AG10803 (cell line): ENCODE measurements around the gene NPW.

Experiments
- DNase-seq: peaks from one replicate; pipeline ENCODE4 v3.0.0; 2010; ENCODE audit warnings: low read depth
- H3K4me3 ChIP-seq: 2 replicates; pipeline ENCODE4 v1.5.1; 2011; ENCODE audit warnings: mild to moderate bottlenecking, low read length, control low read depth
- TF ChIP-seq, protein P1 (sequence below): conservative IDR thresholded peaks from 2 replicates; pipeline ENCODE4 v1.5.1; 2011; ENCODE audit warnings: mild to moderate bottlenecking, low read length, control low read depth, inconsistent platforms

NPW gene

DNA sequence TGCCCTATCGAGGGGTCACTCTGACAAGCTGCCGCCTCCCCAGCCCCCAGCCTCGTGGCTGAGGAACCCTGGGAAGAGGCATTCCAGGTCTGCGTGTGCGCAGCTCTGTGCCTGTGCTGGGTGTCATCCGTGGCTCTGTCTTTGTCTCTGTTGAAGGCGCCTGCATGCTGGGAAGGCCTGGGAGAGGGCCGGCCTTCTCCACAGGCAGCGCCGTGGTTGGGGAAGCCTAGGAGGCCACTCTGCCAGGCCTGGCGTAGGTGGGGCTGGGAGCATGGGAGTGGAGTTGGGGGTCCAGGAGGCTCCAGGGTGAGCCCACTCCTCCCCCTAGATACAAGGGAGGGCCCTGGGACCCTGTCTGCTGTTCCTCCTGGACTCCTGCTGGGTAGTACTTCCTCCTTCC lies 10.5 kb downstream of the NPW start:
- TF ChIP-seq, protein P1, sequence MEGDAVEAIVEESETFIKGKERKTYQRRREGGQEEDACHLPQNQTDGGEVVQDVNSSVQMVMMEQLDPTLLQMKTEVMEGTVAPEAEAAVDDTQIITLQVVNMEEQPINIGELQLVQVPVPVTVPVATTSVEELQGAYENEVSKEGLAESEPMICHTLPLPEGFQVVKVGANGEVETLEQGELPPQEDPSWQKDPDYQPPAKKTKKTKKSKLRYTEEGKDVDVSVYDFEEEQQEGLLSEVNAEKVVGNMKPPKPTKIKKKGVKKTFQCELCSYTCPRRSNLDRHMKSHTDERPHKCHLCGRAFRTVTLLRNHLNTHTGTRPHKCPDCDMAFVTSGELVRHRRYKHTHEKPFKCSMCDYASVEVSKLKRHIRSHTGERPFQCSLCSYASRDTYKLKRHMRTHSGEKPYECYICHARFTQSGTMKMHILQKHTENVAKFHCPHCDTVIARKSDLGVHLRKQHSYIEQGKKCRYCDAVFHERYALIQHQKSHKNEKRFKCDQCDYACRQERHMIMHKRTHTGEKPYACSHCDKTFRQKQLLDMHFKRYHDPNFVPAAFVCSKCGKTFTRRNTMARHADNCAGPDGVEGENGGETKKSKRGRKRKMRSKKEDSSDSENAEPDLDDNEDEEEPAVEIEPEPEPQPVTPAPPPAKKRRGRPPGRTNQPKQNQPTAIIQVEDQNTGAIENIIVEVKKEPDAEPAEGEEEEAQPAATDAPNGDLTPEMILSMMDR = no peak

GRCh38 chr16:2031081-2031577 lies 11.5 kb downstream of the NPW start:
- TF ChIP-seq, protein P1 = no peak
- H3K4me3 ChIP-seq = no peak overlapping the region
- DNase-seq = no peak

More for the DNA sequence above, 10.5 kb downstream of the NPW start:
- H3K4me3 ChIP-seq = no peak overlapping the region
- DNase-seq = no peak

GRCh38 chr16:2032285-2033056 lies 12.9 kb downstream of the NPW start:
- peak overlapping the region; percentile 42 for H3K4me3 ChIP-seq
- DNase-seq = peak; percentile 44
- TF ChIP-seq, protein P1 = no peak

- TF ChIP-seq, protein P1 = no peak
- DNase-seq = peak; percentile 79
Measured at GRCh38 chr16:2033057-2033908, 13.7 kb downstream of the NPW start.

DNA sequence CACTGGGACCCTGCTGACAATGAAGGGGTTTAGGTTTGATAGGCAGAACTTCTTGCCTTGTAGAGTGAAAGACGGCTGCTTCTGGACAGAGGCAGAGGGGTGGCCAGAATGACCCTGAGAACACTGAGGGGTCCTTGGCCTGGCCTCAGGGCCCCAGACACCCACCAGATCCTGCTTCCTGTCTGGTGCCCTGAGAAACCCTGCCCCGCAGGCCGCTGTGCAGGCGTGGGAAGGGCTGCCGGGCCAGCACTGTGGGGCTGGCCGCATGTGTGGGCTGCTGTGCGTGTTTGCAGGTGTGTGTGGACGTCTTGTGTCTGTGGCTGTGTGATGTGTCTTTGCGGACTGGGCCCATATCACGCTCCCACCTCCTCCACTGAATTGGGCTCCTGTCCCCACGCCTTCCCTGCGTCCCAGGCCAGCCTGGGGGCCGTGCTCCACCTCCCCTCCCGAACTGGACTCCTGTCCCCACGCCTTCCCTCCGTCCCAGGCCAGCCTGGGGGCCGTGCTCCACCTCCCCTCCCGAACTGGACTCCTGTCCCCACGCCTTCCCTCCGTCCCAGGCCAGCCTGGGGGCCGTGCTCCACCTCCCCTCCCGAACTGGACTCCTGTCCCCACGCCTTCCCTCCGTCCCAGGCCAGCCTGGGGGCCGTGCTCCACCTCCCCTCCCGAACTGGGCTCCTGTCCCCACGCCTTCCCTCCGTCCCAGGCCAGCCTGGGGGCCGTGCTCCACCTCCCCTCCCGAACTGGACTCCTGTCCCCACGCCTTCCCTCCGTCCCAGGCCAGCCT lies 14.5 kb downstream of the NPW start:
- peak overlapping the region; percentile 42 for H3K4me3 ChIP-seq
- DNase-seq = peak; percentile 49

More at GRCh38 chr16:2033057-2033908, 13.7 kb downstream of the NPW start:
- H3K4me3 ChIP-seq = peak overlapping the region; percentile 42

GRCh38 chr16:2034696-2035430 lies 15.3 kb downstream of the NPW start:
- TF ChIP-seq, protein P1 = no peak
- no peak for DNase-seq
- H3K4me3 ChIP-seq = peak overlapping the region; percentile 39
